DMS114 treated with DMSO at 0.1 percent for 48 hours (cell line): ENCODE data around the gene EEFSEC.

Source experiments
- DNase-seq: peaks from one replicate; lab custom pipeline; 2025; ENCODE audit not compliant: unreplicated experiment; lab: John Stamatoyannopoulos, UW

EEFSEC gene

DNA sequence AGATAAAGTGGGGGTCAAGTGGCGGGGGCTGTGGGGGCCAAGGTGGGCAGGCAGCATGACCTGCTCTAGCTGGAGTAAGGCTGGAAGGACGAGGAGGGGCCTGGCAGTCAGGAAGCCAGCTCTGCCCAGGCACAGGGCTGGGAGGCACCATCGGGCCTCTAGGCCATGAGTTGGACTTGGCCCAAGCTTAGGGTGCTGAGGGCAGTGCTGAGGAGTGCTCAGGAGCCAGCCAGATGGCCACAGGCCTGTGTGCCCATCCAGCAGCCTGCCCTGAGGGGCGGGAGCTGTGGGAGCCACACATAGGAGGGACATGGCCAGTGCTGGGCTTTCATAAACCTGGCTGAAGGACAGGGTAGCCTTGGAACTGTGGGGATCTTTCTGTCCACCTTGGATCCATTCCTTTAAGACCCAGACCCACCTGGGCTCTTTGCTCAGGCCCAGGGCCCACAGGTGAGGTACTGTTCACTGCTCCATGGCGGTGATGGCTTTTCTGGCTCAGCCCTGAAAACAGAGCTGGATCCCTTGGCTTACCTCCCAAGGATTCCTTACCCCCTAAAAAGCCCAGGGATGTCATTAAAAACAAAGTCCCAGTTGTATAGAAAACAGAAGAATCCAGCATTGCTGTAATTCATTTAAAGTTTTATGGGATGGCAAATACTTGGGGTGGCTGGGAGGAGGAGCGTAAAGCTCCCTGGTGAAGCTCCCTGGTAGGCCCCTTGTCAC lies 176.4 kb downstream of the EEFSEC start:
- DNase-seq = no peak

- no peak for DNase-seq
Measured at GRCh38 chr3:128330214-128330842, 177.0 kb downstream of the EEFSEC start.

GRCh38 chr3:128334086-128334645 lies 180.9 kb downstream of the EEFSEC start:
- DNase-seq = no peak

DNA sequence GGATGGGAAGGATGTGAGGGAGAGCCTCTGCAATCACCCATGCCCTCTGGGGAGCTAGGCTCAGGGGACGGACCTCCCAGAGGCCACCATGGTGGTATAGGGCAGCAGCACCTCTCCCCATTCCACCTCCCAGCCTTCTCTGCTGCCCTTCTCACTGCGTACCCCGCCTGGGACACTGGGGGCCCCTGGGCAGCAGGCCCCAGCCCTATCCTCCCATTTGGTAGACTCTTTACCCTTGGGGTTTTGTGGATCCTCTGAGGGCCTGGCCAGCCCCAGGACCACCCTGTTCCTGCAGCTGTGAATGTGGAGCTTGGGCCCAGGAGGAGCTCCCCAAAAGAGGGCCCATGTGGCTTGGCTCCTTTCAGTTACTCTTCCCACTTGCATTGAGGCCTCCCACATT lies 181.5 kb downstream of the EEFSEC start:
- DNase-seq = no peak

DNA sequence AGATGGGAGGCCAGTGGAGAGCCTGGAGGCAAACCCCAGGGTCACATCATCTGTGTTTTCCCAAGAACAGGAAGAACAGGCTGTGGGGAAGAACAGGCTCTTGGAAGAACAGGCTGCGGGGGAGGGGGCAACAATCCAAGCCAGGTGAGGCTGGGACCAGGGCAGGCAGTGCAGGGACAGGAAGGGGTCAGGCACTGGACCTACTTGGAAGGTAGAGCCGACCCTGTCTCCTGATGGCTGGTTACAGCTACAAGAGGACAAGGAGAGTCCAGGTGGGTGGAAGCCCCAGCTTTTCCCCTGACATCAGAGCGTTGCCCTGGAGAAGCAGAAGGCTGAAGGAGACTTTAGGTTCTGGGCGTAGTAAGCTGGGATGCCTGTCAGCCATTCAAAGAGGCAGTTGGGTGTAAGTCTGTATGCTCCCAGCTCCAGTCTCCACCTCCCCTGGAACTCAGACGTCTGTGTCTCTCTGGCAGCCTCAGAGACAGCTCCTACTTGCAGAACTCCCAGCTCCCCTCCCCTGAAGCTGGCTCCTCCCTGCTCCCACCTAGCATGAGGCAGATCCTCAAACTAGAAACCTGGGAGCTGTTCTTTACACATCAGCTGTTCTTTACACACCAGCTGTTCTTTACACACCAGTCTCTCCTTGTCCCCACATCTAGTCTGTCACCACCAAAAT lies 182.5 kb downstream of the EEFSEC start:
- no peak for DNase-seq

- DNase-seq = no peak
Measured at GRCh38 chr3:128336337-128337156, 183.3 kb downstream of the EEFSEC start.

GRCh38 chr3:128337305-128337704 lies 184.0 kb downstream of the EEFSEC start:
- DNase-seq = no peak

- DNase-seq = no peak
Measured at GRCh38 chr3:128338536-128339330, 185.5 kb downstream of the EEFSEC start.

GRCh38 chr3:128339491-128340012 lies 186.3 kb downstream of the EEFSEC start:
- no peak for DNase-seq

- DNase-seq = no peak
Measured at GRCh38 chr3:128340198-128340903, 187.1 kb downstream of the EEFSEC start.

GRCh38 chr3:128340904-128341555 lies 187.7 kb downstream of the EEFSEC start:
- DNase-seq = no peak

DNA sequence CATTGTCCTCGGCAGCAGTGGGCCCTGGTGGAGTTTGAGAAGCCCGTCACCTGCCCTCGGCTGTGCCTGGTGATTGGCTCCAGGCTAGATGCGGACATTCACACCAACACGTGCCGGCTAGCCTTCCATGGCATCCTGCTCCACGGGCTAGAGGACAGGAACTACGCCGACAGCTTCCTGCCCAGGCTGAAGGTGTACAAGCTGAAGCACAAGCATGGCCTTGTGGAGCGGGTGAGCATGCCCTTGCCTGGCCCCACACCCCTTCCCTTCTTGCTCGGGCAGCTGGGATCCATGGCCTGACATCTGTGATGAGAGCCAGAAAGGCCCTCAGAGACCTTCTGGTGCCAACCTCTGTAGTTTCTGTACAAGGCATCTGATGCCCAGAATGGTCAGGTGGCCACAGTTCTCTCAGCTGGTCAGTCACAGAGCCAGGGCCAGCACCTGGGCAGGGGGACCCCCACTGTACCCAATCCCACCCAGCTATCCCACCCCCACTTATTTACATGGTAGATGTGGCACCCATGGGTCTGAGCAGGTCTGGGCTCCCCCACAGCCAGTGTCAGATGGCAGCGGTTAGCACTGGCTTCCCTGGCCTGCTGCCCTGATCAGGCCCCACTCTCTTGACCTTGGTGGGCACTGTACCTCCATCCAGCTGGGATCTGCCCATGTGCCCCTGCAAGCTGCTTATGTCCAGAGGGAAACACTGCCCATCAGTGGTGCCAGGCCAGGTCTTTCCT lies 188.5 kb downstream of the EEFSEC start:
- DNase-seq = no peak

GRCh38 chr3:128342701-128343180 lies 189.5 kb downstream of the EEFSEC start:
- no peak for DNase-seq

- no peak for DNase-seq
Measured at GRCh38 chr3:128343287-128344051, 190.2 kb downstream of the EEFSEC start.

GRCh38 chr3:128344052-128344735 lies 190.9 kb downstream of the EEFSEC start:
- no peak for DNase-seq

GRCh38 chr3:128345196-128345595 lies 191.9 kb downstream of the EEFSEC start:
- no peak for DNase-seq

- DNase-seq = no peak
Measured at GRCh38 chr3:128346562-128346961, 193.3 kb downstream of the EEFSEC start.
